GM18511 (cell line): ENCODE measurements around the gene ZNF763.
"Not testable (repeated sequence)": the region's sequence is repeated elsewhere in the genome, so short reads cannot be mapped to it uniquely, and the experiment has no call there.

Experiments
- ATAC-seq: cut with Tn5 transposase; IDR thresholded peaks from one replicate; pipeline ENCODE4 v1.9.1; 2021; ENCODE audit warnings: mild to moderate bottlenecking, moderate library complexity; ENCODE audit not compliant: unreplicated experiment

Gene ZNF763

GRCh38 chr19:11971041-11971440 is 6.2 kb downstream of the ZNF763 start:
- no peak for ATAC-seq

DNA sequence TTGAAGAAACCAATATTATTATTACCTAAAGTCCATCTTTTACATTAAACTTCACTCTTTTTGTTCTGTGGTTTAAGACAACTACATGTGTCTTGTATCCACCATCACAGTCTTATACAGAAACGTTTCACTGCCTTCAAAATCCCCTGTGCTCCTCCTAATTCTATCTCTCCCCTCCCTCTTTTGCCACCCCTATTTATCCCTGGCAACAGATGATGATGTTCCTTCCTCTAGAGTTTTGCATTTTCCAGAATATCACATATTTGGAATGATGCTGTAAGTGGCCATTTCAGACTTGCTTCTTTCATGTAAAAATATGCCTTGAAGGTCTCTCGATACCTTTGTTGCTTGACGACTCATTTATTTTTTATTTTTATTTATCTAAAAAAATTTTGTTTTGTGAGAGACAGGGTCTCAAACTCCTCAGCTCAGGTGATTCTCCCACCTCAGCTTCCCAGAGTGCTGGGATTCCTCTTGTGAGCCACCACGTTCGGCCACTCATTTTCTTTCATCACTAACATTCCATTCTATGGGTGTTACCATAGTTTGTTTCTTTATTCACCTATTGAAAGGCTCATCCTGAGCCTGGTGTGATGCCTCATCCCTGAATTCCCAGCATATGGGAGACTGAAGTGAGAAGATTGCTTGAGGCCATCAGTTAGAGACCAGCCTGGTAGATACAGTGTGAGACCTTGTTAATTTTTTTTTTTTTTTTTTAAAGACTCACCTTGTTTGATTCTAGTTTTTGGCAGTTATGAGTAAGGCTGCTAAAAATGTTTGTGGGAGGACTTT is 8.4 kb downstream of the ZNF763 start:
- ATAC-seq, result no peak

DNA sequence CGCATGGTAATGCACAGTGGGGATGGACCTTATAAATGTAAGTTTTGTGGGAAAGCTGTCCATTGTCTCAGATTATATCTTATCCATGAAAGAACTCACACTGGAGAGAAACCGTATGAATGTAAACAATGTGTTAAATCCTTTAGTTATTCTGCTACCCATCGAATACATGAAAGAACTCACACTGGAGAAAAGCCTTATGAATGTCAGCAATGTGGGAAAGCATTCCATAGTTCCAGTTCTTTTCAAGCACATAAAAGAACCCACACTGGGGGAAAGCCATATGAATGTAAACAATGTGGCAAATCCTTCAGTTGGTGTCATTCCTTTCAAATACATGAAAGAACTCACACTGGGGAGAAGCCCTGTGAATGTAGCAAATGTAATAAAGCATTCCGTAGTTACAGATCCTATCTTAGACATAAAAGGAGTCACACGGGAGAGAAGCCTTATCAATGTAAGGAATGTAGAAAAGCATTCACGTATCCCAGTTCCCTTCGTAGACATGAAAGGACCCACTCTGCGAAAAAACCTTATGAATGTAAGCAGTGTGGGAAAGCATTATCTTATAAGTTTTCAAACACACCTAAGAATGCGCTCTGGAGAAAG is 13.8 kb downstream of the ZNF763 start:
- ATAC-seq, result no peak

DNA sequence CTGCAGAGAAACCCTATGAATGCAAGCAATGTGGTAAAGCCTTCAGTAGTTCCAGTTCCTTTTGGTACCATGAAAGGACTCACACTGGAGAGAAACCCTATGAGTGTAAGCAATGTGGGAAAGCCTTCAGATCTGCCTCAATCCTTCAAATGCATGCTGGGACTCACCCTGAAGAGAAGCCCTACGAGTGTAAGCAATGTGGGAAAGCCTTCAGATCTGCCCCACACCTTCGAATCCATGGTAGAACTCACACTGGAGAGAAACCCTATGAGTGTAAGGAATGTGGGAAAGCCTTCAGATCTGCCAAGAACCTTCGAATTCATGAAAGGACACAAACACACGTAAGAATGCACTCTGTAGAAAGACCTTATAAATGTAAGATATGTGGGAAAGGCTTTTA is 14.7 kb downstream of the ZNF763 start:
- ATAC-seq, result no peak

GRCh38 chr19:11982526-11982925 is 17.7 kb downstream of the ZNF763 start:
- no peak for ATAC-seq

GRCh38 chr19:11984986-11985385 is 20.1 kb downstream of the ZNF763 start:
- no peak for ATAC-seq

DNA sequence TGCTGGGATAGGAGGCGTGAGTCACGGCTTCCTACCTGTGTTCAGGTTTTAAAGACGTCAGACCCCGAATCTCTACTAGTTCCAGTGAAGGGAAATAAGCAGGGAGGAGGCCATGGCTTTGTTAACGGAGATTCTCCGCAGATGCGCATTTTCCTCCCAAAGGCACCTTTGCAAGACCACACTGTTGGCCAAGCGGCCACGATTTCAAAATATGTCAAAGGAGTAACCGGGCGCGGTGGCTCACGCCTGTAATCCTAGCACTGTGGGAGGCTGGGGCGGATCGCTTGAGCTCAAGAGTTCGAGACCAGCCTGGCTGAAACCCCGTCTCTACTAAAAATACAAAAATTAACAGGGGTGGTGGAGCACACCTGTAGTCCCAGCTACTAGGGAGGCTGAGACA is 21.9 kb downstream of the ZNF763 start:
- ATAC-seq, result no peak

GRCh38 chr19:11987405-11988281 is 22.8 kb downstream of the ZNF763 start:
- peak; percentile 83 for ATAC-seq

DNA sequence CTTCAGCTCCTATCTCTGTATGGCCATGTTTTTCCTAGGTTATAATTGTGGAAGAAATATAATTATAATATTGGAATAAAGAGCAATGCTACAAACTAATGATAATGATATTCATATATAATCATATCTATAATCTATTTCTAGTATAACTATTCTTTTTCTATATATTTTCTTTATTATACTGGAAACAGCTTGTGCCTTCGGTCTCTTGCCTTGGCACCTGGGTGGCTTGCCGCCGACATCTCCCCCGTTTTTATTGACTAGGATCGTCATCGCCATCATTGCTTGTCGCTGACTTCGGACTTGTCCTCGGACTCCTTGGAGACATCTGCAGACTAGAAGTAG is 24.2 kb downstream of the ZNF763 start:
- ATAC-seq, result no peak

- ATAC-seq, result not testable (repeated sequence)
Measured at GRCh38 chr19:11991921-11992320, 27.1 kb downstream of the ZNF763 start.

DNA sequence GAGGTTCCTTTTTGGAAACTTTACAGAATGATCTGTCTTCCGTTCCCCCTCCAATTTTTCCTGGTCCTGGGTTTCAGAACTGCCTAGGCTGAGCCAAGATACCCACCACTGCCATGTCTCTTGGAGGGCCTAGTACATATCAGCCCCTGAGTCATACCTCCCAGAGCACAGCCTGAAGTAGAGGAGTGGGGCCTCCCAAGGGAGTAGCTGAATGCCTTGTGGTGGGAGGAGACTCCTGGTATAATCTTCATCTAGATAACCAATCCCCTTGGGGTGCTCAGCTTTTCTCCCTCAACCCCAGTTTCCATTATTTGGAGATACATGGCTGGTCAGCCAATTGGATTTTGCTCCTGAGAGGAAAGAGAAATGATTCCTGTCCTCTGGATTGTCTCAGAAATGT is 30.3 kb downstream of the ZNF763 start:
- no peak for ATAC-seq

- ATAC-seq, result peak; percentile 49
Measured at GRCh38 chr19:12000152-12000981, 35.5 kb downstream of the ZNF763 start.

GRCh38 chr19:12015015-12015752 is 50.3 kb downstream of the ZNF763 start:
- no peak for ATAC-seq

DNA sequence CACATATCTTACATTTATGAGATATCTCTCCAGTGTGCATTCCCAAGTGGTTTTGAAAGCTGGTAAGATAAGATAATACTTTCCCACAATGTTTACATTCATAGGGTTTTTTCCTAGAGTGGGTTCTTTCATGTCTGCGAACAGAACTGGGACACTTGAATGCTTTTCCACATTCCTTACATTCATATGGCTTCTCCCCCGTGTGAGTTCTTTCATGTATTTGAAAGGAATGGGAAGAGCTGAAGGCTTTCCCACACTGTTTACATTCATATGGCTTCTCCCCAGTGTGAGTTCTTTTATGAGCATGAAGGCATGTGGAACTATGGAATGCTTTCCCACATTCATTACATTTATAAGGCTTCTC is 50.9 kb downstream of the ZNF763 start:
- no peak for ATAC-seq
